Transverse colon (tissue), 3 donors: ENCODE results near the gene PIEZO2.

ENCODE experiments used
- EP300 ChIP-seq: sonication (generic); formaldehyde crosslinking; IDR thresholded peaks from one replicate; pipeline ENCODE4 v1.6.1; 2017; ENCODE audit warnings: antibody characterized with exemption, low read depth
- TF ChIP-seq, protein P1 (sequence below), 5 experiments: fragments of 200-600 bp in 3 of 5; fragments of 450-650 bp in 2 of 5; sonication (generic) in 3 of 5; IDR thresholded peaks; 1 replicate in 2 of 5; 2 replicates in 3 of 5; pipeline ENCODE4 v1.5.1; 2016 to 2017; ENCODE audit warnings: antibody characterized with exemption in 5 of 5, inconsistent platforms in 3 of 5, mild to moderate bottlenecking in 2 of 5, moderate library complexity in 1 of 5

DNA sequence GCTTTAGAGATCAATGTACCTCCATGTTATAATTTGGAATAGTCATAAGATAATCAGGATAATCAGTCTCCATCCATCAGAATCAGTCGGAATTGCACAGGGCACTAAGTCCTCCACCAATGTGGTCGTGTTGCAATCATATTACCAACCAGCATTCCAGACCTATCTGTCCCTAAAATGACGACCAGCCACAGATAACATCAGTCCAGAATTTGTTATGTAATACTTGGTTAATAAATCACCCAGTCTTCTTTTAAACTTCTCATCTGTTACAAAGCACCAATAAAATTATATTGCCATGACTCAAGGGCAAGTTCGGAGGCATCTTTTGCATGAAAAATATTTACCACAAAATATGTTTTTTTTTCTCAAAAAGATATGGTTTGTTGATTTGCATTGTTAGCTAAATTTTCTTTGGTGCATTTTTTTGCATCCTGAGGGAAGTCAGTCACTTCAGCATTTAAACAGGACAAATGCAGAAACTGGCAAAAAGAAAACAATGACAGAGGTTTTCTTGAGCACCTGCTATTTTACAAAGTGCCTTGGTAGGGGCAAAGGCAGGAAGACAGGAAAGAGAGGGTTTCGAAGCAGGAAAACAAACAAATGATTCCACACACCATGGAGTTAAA lies 29.3 kb downstream of the PIEZO2 start:
- TF ChIP-seq, protein P1, sequence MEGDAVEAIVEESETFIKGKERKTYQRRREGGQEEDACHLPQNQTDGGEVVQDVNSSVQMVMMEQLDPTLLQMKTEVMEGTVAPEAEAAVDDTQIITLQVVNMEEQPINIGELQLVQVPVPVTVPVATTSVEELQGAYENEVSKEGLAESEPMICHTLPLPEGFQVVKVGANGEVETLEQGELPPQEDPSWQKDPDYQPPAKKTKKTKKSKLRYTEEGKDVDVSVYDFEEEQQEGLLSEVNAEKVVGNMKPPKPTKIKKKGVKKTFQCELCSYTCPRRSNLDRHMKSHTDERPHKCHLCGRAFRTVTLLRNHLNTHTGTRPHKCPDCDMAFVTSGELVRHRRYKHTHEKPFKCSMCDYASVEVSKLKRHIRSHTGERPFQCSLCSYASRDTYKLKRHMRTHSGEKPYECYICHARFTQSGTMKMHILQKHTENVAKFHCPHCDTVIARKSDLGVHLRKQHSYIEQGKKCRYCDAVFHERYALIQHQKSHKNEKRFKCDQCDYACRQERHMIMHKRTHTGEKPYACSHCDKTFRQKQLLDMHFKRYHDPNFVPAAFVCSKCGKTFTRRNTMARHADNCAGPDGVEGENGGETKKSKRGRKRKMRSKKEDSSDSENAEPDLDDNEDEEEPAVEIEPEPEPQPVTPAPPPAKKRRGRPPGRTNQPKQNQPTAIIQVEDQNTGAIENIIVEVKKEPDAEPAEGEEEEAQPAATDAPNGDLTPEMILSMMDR (IDR thresholded peaks at IDR 0.05) = no peak
- TF ChIP-seq EP300 = no peak
